HEK293T (cell line): Measurements from ENCODE around the gene SUPT7L.

Source experiments
- ARNT ChIP-seq: fragments of 450-650 bp; IDR thresholded peaks from 2 replicates; pipeline ENCODE4 v1.6.1; 2017; ENCODE audit warnings: mild to moderate bottlenecking
- BHLHE40 ChIP-seq: fragments of 450-650 bp; IDR thresholded peaks from 2 replicates; pipeline ENCODE4 v1.6.1; 2016; ENCODE audit warnings: mild to moderate bottlenecking, moderate library complexity, borderline replicate concordance
- ELF4 ChIP-seq: fragments of 450-650 bp; IDR thresholded peaks from 2 replicates; pipeline ENCODE4 v1.6.1; 2017; ENCODE audit warnings: antibody characterized with exemption
- FOXK2 ChIP-seq: fragments of 450-650 bp; IDR thresholded peaks from 2 replicates; pipeline ENCODE4 v1.6.1; 2016; ENCODE audit warnings: mild to moderate bottlenecking
- FOXM1 ChIP-seq: fragments of 450-650 bp; IDR thresholded peaks from 2 replicates; pipeline ENCODE4 v1.6.1; 2017; ENCODE audit warnings: mild to moderate bottlenecking, borderline replicate concordance
- SUZ12 ChIP-seq: fragments of 450-650 bp; IDR thresholded peaks from 2 replicates; pipeline ENCODE4 v1.6.1; 2016; ENCODE audit warnings: mild to moderate bottlenecking

DNA sequence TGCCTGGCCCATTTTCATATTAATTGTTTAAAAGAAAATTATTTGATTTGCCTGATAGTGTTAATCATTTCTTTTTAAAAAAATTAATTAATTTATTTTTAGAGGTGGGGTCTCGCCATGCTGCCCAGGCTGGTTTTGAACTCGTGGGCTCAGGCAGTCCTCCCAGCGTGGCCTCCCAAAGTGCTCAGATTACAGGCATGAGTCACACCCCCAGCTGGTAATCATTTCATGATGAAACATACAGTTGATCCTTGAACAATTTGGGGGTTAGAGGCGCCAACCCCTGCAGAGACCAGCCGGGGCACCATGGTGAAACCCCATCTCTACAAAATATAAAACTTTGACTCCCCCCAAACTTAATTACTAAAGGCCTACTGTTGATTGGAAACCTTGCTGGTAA lies 26.6 kb downstream of the SUPT7L start:
- no peak for TF ChIP-seq ELF4
- no peak for TF ChIP-seq FOXK2
- no peak for TF ChIP-seq BHLHE40
- TF ChIP-seq FOXM1, result no peak
- TF ChIP-seq ARNT, result no peak
- no peak for TF ChIP-seq SUZ12
